GM12878 (cell line): ENCODE measurements around the gene NPC2.

Source experiments
- ASH2L ChIP-seq: fragments of 300-600, 200-600 bp; sonication (generic); IDR thresholded peaks from 2 replicates; pipeline ENCODE4 v1.6.1; 2017; ENCODE audit warnings: low read depth, mild to moderate bottlenecking, borderline replicate concordance
- CEBPB ChIP-seq, 2 experiments: fragments of 150-350 bp in 1 of 2; IDR thresholded peaks; 2 replicates each; pipeline ENCODE4 v1.6.1; 2012 to 2014; ENCODE audit warnings: low read depth in 2 of 2, low read length in 2 of 2, borderline replicate concordance in 1 of 2, inconsistent platforms in 1 of 2
- EZH2 ChIP-seq: IDR thresholded peaks from 2 replicates; pipeline ENCODE4 v1.6.1; 2012; ENCODE audit warnings: low read depth, mild to moderate bottlenecking, control low read depth, inconsistent platforms, low read length, borderline replicate concordance; ENCODE audit not compliant: control insufficient read depth
- FOXM1 ChIP-seq: IDR thresholded peaks from 2 replicates; pipeline ENCODE4 v1.6.1; 2012; ENCODE audit warnings: low read depth, mild to moderate bottlenecking, inconsistent platforms, low read length, moderate library complexity
- JUND ChIP-seq: IDR thresholded peaks from 2 replicates; pipeline ENCODE4 v1.6.1; 2012; ENCODE audit warnings: low read depth, mild to moderate bottlenecking, low read length, improper control_type of control experiment, moderate library complexity
- POLR2A ChIP-seq: IDR thresholded peaks from 2 replicates; pipeline ENCODE4 v1.6.1; 2011; ENCODE audit warnings: low read depth, mild to moderate bottlenecking, low read length
- RAD21 ChIP-seq: IDR thresholded peaks from 2 replicates; pipeline ENCODE4 v1.6.1; 2011; ENCODE audit warnings: mild to moderate bottlenecking, low read depth, low read length, moderate library complexity; ENCODE audit not compliant: insufficient read depth
- SMARCA5 ChIP-seq: fragments of 450-650 bp; IDR thresholded peaks from 2 replicates; pipeline ENCODE4 v1.6.1; 2017; ENCODE audit warnings: mild to moderate bottlenecking
- SREBF2 ChIP-seq: IDR thresholded peaks from 2 replicates; pipeline ENCODE4 v1.6.1; 2012; ENCODE audit warnings: mild to moderate bottlenecking, low read length
- TCF7 ChIP-seq: IDR thresholded peaks from 2 replicates; pipeline ENCODE4 v1.6.1; 2014; ENCODE audit warnings: antibody characterized with exemption, borderline replicate concordance
- TF ChIP-seq, protein P1 (sequence below), 3 experiments: IDR thresholded peaks in 2 of 3; conservative IDR thresholded peaks in 1 of 3; 2 replicates each; pipeline ENCODE4 v1.5.1; 2011; ENCODE audit warnings: low read depth in 3 of 3, low read length in 3 of 3, mild to moderate bottlenecking in 3 of 3, control low read depth in 2 of 3, moderate library complexity in 2 of 3, inconsistent platforms in 1 of 3, mixed read lengths in 1 of 3; ENCODE audit not compliant: control insufficient read depth in 2 of 3, insufficient read depth in 1 of 3; ENCODE audit errors: extremely low read depth in 1 of 3
- TF ChIP-seq, protein P2 (sequence below): IDR thresholded peaks from 2 replicates; pipeline ENCODE4 v1.6.1; 2012; ENCODE audit warnings: low read depth, low read length, improper control_type of control experiment

DNA sequence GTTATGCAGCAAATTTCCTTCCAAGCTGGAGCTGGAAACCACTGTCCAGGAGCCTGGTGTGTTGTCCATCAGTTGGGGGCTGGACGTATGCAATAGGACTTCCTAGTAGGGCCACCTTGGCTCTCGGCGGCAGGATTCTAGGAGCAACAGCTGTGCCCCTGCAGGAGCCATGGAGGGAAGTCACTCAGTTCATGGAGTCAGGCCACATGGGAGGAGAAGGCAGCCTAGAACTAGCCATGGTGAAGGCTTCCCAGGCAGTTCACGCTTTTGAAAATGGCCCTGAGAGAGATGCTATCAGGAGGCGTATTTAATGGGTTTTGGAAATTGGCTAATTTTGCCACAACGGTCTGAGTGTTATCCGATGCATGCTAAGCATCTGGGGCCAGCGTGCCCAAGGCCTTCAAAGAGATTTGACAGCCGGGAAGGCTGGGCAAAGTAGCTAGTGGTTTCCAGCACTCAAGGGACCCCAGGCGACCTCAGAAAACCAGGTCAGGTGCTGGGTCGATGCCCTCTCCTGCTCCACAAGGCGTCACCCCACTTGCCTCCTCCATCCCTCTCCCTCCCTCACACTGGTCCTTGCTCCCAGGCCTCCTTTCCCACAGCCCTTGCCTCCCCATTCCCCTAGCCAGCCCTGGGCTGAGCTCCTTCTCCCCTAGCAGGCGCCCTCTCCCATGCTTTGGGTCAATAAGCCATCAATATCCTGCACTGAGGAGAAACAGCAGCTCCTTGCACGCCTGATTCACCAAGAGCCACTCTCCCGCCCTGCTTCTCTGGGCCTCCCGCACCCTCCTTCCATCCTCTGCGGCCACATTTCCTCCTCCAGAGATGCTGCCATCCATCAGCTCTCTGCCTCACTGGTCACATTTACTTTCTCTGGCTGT lies 36.2 kb downstream of the NPC2 start:
- TF ChIP-seq TCF7 = no peak
- no peak for TF ChIP-seq POLR2A
- no peak for TF ChIP-seq SMARCA5
- TF ChIP-seq SREBF2 = no peak
- TF ChIP-seq CEBPB (IDR thresholded peaks at IDR 0.05; ENCODE audit: borderline replicate concordance in 1 of 2, low read depth in 2 of 2, low read length in 2 of 2) = no peak
- TF ChIP-seq EZH2 = no peak
- TF ChIP-seq, protein P1, sequence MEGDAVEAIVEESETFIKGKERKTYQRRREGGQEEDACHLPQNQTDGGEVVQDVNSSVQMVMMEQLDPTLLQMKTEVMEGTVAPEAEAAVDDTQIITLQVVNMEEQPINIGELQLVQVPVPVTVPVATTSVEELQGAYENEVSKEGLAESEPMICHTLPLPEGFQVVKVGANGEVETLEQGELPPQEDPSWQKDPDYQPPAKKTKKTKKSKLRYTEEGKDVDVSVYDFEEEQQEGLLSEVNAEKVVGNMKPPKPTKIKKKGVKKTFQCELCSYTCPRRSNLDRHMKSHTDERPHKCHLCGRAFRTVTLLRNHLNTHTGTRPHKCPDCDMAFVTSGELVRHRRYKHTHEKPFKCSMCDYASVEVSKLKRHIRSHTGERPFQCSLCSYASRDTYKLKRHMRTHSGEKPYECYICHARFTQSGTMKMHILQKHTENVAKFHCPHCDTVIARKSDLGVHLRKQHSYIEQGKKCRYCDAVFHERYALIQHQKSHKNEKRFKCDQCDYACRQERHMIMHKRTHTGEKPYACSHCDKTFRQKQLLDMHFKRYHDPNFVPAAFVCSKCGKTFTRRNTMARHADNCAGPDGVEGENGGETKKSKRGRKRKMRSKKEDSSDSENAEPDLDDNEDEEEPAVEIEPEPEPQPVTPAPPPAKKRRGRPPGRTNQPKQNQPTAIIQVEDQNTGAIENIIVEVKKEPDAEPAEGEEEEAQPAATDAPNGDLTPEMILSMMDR (IDR thresholded peaks at IDR 0.05 in 2 of 3, conservative IDR thresholded peaks at IDR 0.05 in 1 of 3; ENCODE audit: control insufficient read depth in 2 of 3, extremely low read depth in 1 of 3, insufficient read depth in 1 of 3, low read depth in 3 of 3, low read length in 3 of 3) = no peak
- no peak for TF ChIP-seq FOXM1
- TF ChIP-seq, protein P2, sequence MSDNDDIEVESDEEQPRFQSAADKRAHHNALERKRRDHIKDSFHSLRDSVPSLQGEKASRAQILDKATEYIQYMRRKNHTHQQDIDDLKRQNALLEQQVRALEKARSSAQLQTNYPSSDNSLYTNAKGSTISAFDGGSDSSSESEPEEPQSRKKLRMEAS = no peak
- no peak for TF ChIP-seq JUND
- TF ChIP-seq RAD21 = no peak
- TF ChIP-seq ASH2L = no peak
